Common myeloid progenitor, CD34-positive (primary cell): ENCODE results near the gene PPM1M.

Experiments
- CTCF ChIA-PET: fragments of 350-600 bp; sonication (Branson Sonifier 250); formaldehyde crosslinking; loops from one replicate; lab custom pipeline; 2021; ENCODE audit warnings: antibody characterized with exemption; lab: Charles Lee
- POLR2A ChIA-PET: fragments of 350-600 bp; sonication (Branson Sonifier 250); formaldehyde crosslinking; loops from one replicate; lab custom pipeline; 2021; ENCODE audit warnings: antibody characterized with exemption; lab: Charles Lee
- DNase-seq, 3 donors: peaks; one replicate each; pipeline versions ENCODE4 v3.0.0 to v3.0.0-alpha.2; 2013
- H3K27ac ChIP-seq, 2 experiments: 1 replicate in 1 of 2; 2 replicates in 1 of 2; pipeline ENCODE4 v1.7.0; 2013; ENCODE audit warnings: inconsistent platforms in 2 of 2, low read length in 2 of 2, mild to moderate bottlenecking in 2 of 2, low read depth in 1 of 2, moderate library complexity in 1 of 2; ENCODE audit not compliant: severe bottlenecking in 2 of 2, insufficient read depth in 1 of 2, poor library complexity in 1 of 2
- H3K27me3 ChIP-seq, 5 experiments: replicated peaks in 2 of 5; 1 replicate in 3 of 5; 2 replicates in 2 of 5; pipeline versions ENCODE4 v1.6.1 to v1.7.0; 2013; ENCODE audit warnings: low read length in 4 of 5, mild to moderate bottlenecking in 2 of 5, moderate library complexity in 2 of 5, inconsistent platforms in 1 of 5; ENCODE audit not compliant: insufficient read depth in 5 of 5, control insufficient read depth in 4 of 5
- H3K36me3 ChIP-seq, 4 experiments: 1 replicate in 2 of 4; 2 replicates in 2 of 4; pipeline versions ENCODE4 v1.6.1 to v1.7.0; 2013; ENCODE audit warnings: low read length in 3 of 4, control low read depth in 1 of 4, mild to moderate bottlenecking in 1 of 4; ENCODE audit not compliant: control insufficient read depth in 4 of 4, insufficient read depth in 4 of 4
- H3K4me1 ChIP-seq, 4 experiments: 1 replicate in 3 of 4; 2 replicates in 1 of 4; pipeline versions ENCODE4 v1.6.1 to v1.7.1; 2013; ENCODE audit warnings: low read length in 3 of 4, mild to moderate bottlenecking in 3 of 4, control low read depth in 1 of 4, inconsistent platforms in 1 of 4, moderate library complexity in 1 of 4; ENCODE audit not compliant: control insufficient read depth in 4 of 4, insufficient read depth in 4 of 4; ENCODE audit errors: control extremely low read depth in 1 of 4
- H3K4me3 ChIP-seq, 7 experiments: 1 replicate in 4 of 7; 2 replicates in 3 of 7; pipeline versions ENCODE4 v1.5.1 to v1.7.0; 2013; ENCODE audit warnings: mild to moderate bottlenecking in 7 of 7, low read length in 6 of 7, moderate library complexity in 6 of 7, inconsistent platforms in 2 of 7, low read depth in 2 of 7, control low read depth in 1 of 7; ENCODE audit not compliant: insufficient read depth in 4 of 7, control insufficient read depth in 1 of 7; ENCODE audit errors: extremely low read depth in 1 of 7
- H3K9me3 ChIP-seq, 5 experiments: 1 replicate in 4 of 5; 2 replicates in 1 of 5; pipeline versions ENCODE4 v1.6.1 to v1.7.1; 2013; ENCODE audit warnings: low read length in 4 of 5, mild to moderate bottlenecking in 2 of 5, inconsistent platforms in 1 of 5, low read depth in 1 of 5, moderate library complexity in 1 of 5; ENCODE audit not compliant: control insufficient read depth in 4 of 5, insufficient read depth in 2 of 5; ENCODE audit errors: control extremely low read depth in 1 of 5
- WGBS: methylation state at CpG from one replicate; pipeline ENCODE4 v1.1.5; 2013; ENCODE audit not compliant: insufficient coverage; 5-methylcytosine and 5-hydroxymethylcytosine counted together

The PPM1M gene

GRCh38 chr3:52213901-52214300 lies 31.7 kb upstream of the PPM1M start:
- H3K27ac ChIP-seq: no peak overlapping the region
- peaks cover 10 to 36% (median 35%) of the 10 kb centered on the region in 4 experiments for H3K4me1 ChIP-seq
- no peaks in the 10 kb centered on the region for H3K9me3 ChIP-seq
- ChIA-PET CTCF (interaction anchor here (14.2 kb wide), 1 partner anchor 127 kb away, joined by 122 read pairs; no protein-coding TSS in a partner anchor), POLR2A (no interaction called here)
- H3K36me3 ChIP-seq: peaks cover 21 to 63% (median 57%) of the 10 kb centered on the region in 4 experiments
- no peaks in the 10 kb centered on the region for H3K27me3 ChIP-seq
- no peak for DNase-seq
- no peak overlapping the region for H3K4me3 ChIP-seq

GRCh38 chr3:52215351-52215750 lies 30.2 kb upstream of the PPM1M start:
- 100% methylated on average over 4 of the region's 7 CpGs for whole genome bisulfite sequencing
- Histone ChIP-seq H3K27ac (no peak overlapping the region), H3K4me3 (no peak overlapping the region), H3K27me3 (no peaks in the 10 kb centered on the region), H3K36me3 (peaks cover 12 to 51% (median 45%) of the 10 kb centered on the region in 4 experiments), H3K9me3 (no peaks in the 10 kb centered on the region), H3K4me1 (peaks cover 10 to 47% (median 35%) of the 10 kb centered on the region in 4 experiments)
- ChIA-PET POLR2A (interaction anchor here (0.6 to 1.1 kb wide), 2 partner anchors 65 to 235 kb away, joined by 3 to 5 read pairs; no protein-coding TSS in a partner anchor), CTCF (interaction anchor here (1.0 to 14.2 kb wide), 5 partner anchors 10 to 125 kb away, joined by 3 to 122 read pairs (median 4); no protein-coding TSS in a partner anchor)
- no peak for DNase-seq

GRCh38 chr3:52216585-52217408 lies 28.8 kb upstream of the PPM1M start:
- WGBS: 37% methylated on average over 12 of the region's 13 CpGs
- Histone ChIP-seq H3K4me1 (peaks cover 10 to 55% (median 41%) of the 10 kb centered on the region in 4 experiments), H3K27me3 (no peaks in the 10 kb centered on the region), H3K9me3 (no peaks in the 10 kb centered on the region), H3K27ac (peak overlapping the region; percentile 12 to 21), H3K36me3 (peaks cover 5 to 38% (median 32%) of the 10 kb centered on the region in 4 experiments), H3K4me3 (peak overlapping the region in 4 of 7 experiments; percentile 12 to 45 (median 25))
- POLR2A ChIA-PET: interaction anchor here (1.1 kb wide), 1 partner anchor 9 kb away, joined by 4 read pairs; the partner anchor contains the start of gene TLR9
- DNase-seq: peak; percentile 71 to 83 (median 75)
- CTCF ChIA-PET: interaction anchor here (1.0 to 14.2 kb wide), 5 partner anchors 14 to 124 kb away, joined by 3 to 122 read pairs (median 4); no protein-coding TSS in a partner anchor

- Histone ChIP-seq H3K4me1 (peaks cover 10 to 61% (median 45%) of the 10 kb centered on the region in 4 experiments), H3K27me3 (no peaks in the 10 kb centered on the region), H3K36me3 (peaks cover 2 to 32% (median 29%) of the 10 kb centered on the region in 4 experiments), H3K4me3 (peak overlapping the region in 3 of 7 experiments; percentile 12 to 45 (median 35)), H3K9me3 (no peaks in the 10 kb centered on the region), H3K27ac (no peak overlapping the region)
- 28% methylated on average over 9 of the region's 10 CpGs for WGBS
- peak; percentile 36 to 56 (median 38) for DNase-seq
- ChIA-PET POLR2A (interaction anchor here (1.1 kb wide), 1 partner anchor 8 kb away, joined by 4 read pairs; the partner anchor contains the start of gene TLR9), CTCF (interaction anchor here (1.1 to 14.2 kb wide), 6 partner anchors 13 to 123 kb away, joined by 3 to 122 read pairs (median 34); partner anchors contain the start of gene GLYCTK)
Observed at GRCh38 chr3:52217409-52217805, 28.2 kb upstream of the PPM1M start.

GRCh38 chr3:52218026-52218425 lies 27.5 kb upstream of the PPM1M start:
- Histone ChIP-seq H3K27me3 (no peaks in the 10 kb centered on the region), H3K9me3 (no peaks in the 10 kb centered on the region), H3K36me3 (peaks cover 2 to 27% (median 24%) of the 10 kb centered on the region in 4 experiments), H3K4me3 (no peak overlapping the region), H3K4me1 (peaks cover 10 to 62% (median 45%) of the 10 kb centered on the region in 4 experiments), H3K27ac (peak overlapping the region in 1 of 2 experiments; percentile 12)
- no peak for DNase-seq
- ChIA-PET POLR2A (no interaction called here), CTCF (interaction anchor here (1.1 to 14.2 kb wide), 7 partner anchors 12 to 122 kb away, joined by 3 to 122 read pairs (median 32); partner anchors contain the start of gene GLYCTK)
- 67% methylated on average over 2 of the region's 3 CpGs for WGBS

GRCh38 chr3:52218454-52218853 lies 27.1 kb upstream of the PPM1M start:
- Histone ChIP-seq H3K4me1 (peaks cover 10 to 64% (median 46%) of the 10 kb centered on the region in 4 experiments), H3K36me3 (peaks cover 2 to 23% (median 20%) of the 10 kb centered on the region in 4 experiments), H3K27ac (peak overlapping the region in 1 of 2 experiments; percentile 12), H3K9me3 (no peaks in the 10 kb centered on the region), H3K27me3 (no peaks in the 10 kb centered on the region), H3K4me3 (no peak overlapping the region)
- CTCF ChIA-PET: interaction anchor here (1.1 to 14.2 kb wide), 8 partner anchors 12 to 166 kb away, joined by 3 to 122 read pairs (median 18); partner anchors contain the start of gene GLYCTK
- 50% methylated on average over 9 of the region's 12 CpGs for WGBS
- peak in 1 of 3 donors; percentile 43 for DNase-seq
- POLR2A ChIA-PET: no interaction called here
